HCT116 (cell line): ENCODE results near the gene GLI3.

Source experiments
- CTCF ChIP-seq, 3 experiments: fragments of 200-600 bp in 1 of 3; sonication (generic) in 1 of 3; IDR thresholded peaks in 2 of 3; conservative IDR thresholded peaks in 1 of 3; 2 replicates each; pipeline ENCODE4 v1.5.1; 2012 to 2017; ENCODE audit warnings: low read depth in 2 of 3, low read length in 2 of 3, antibody characterized with exemption in 1 of 3, borderline replicate concordance in 1 of 3, control low read depth in 1 of 3, mild to moderate bottlenecking in 1 of 3, mixed read lengths in 1 of 3, mixed run types in 1 of 3, moderate library complexity in 1 of 3; ENCODE audit not compliant: insufficient read depth in 1 of 3
- EZH2 ChIP-seq: fragments of 200-600 bp; sonication (generic); IDR thresholded peaks from 2 replicates; pipeline ENCODE4 v1.6.1; 2017; ENCODE audit warnings: antibody characterized with exemption, mixed run types
- EZH2phosphoT487 ChIP-seq: fragments of 200-600 bp; IDR thresholded peaks from 2 replicates; pipeline ENCODE4 v1.6.1; 2018; ENCODE audit warnings: antibody characterized with exemption, borderline replicate concordance
- FOSL1 ChIP-seq: IDR thresholded peaks from 2 replicates; pipeline ENCODE4 v1.6.1; 2012; ENCODE audit warnings: low read depth
- MAX ChIP-seq: IDR thresholded peaks from 2 replicates; pipeline ENCODE4 v1.6.1; 2012
- POLR2A ChIP-seq: IDR thresholded peaks from 2 replicates; pipeline ENCODE4 v1.7.0; 2011; ENCODE audit warnings: borderline replicate concordance; ENCODE audit not compliant: insufficient read depth, insufficient read length; ENCODE audit errors: extremely low read depth
- RAD21 ChIP-seq: IDR thresholded peaks from 2 replicates; pipeline ENCODE4 v1.6.1; 2012; ENCODE audit warnings: low read depth, mild to moderate bottlenecking
- REST ChIP-seq: IDR thresholded peaks from 2 replicates; pipeline ENCODE4 v1.6.1; 2012; ENCODE audit warnings: low read depth
- SP1 ChIP-seq: IDR thresholded peaks from 2 replicates; pipeline ENCODE4 v1.6.1; 2012; ENCODE audit warnings: low read depth
- TCF7L2 ChIP-seq: IDR thresholded peaks from 2 replicates; pipeline ENCODE4 v1.7.0; 2011; ENCODE audit warnings: borderline replicate concordance, inconsistent platforms; ENCODE audit not compliant: insufficient read depth, insufficient read length; ENCODE audit errors: extremely low read depth
- ZFX ChIP-seq: fragments of 450-650 bp; IDR thresholded peaks from 2 replicates; pipeline ENCODE4 v1.6.1; 2017
- ZNF274 ChIP-seq: fragments of 200-500 bp; sonication (Bioruptor generic); IDR thresholded peaks from 2 replicates; pipeline ENCODE4 v1.6.1; 2014; ENCODE audit warnings: mild to moderate bottlenecking, low read depth, low read length, inconsistent platforms

- TF ChIP-seq ZFX (no peak), EZH2phosphoT487 (no peak), RAD21 (no peak), CTCF (IDR thresholded peaks at IDR 0.05 in 2 of 3, conservative IDR thresholded peaks at IDR 0.05 in 1 of 3; ENCODE audit: borderline replicate concordance in 1 of 3, insufficient read depth in 1 of 3, low read depth in 2 of 3, low read length in 2 of 3) (no peak), MAX (no peak), EZH2 (no peak), REST (no peak), SP1 (no peak), POLR2A (no peak), ZNF274 (no peak), TCF7L2 (no peak), FOSL1 (no peak)
Measured at GRCh38 chr7:42095791-42096190, 141.2 kb downstream of the GLI3 start.
